Left lobe of liver (tissue), 2 donors: ENCODE data around the gene CLIC5. TPM values are rescaled to one million over a fixed set of nuclear protein-coding genes. Genes with fewer than 3 reads are reported as not detected.

Experiments
- ATAC-seq: fragments of 200-7000 bp; cut with Tn5 transposase; one replicate; pipeline ENCODE4 v1.9.1; 2020; ENCODE audit warnings: mild to moderate bottlenecking, moderate library complexity
- DNase-seq: peaks from one replicate; pipeline ENCODE4 v3.0.0-alpha.2; 2020; ENCODE audit warnings: low spot score
- total RNA-seq: library from RNA; stranded (reverse); gene quantifications from one replicate; pipeline ENCODE4 v1.2.1, GENCODE V29; 2021
- donor health status: DM: no; HTN: no; CAD: no; lungs with moderate emphysema.
- donor health status: DM: no; HTN: yes; CAD: no.

Gene CLIC5
- total RNA-seq, 1 donor from 2014 or later: 0.28 TPM

- DNase-seq (no peak), ATAC-seq (no peak)
Measured at GRCh38 chr6:46036911-46037310, 21.3 kb upstream of the CLIC5 start.

- no peak for DNase-seq
- no peak for ATAC-seq
Measured at GRCh38 chr6:46035242-46035641, 19.6 kb upstream of the CLIC5 start.

GRCh38 chr6:46032110-46032998 lies 16.7 kb upstream of the CLIC5 start:
- DNase-seq (no peak), ATAC-seq (no peak)

- DNase-seq: no peak
- ATAC-seq: no peak
Measured at GRCh38 chr6:46029602-46030001, 13.9 kb upstream of the CLIC5 start.

DNA sequence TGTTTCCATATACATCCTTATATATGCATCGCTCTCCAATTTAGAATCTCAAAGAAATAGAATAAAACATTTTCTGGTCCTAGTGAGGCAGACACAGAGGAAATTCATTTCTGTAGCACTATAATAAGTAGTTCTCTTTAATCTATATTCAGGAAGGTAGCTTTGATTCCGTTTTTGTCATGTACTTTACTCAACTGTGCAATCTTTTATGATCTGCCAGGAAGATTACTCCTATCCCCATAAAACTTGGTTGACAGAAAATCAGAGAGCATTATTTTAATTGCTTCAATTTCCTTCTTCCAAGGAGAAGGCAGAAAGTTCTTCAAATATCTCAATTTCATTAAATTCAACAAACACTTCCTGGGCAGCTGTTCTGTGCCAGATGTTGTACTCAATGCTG lies 10.6 kb upstream of the CLIC5 start:
- ATAC-seq (no peak), DNase-seq (no peak)

- DNase-seq (no peak), ATAC-seq (no peak)
Measured at GRCh38 chr6:46025573-46025972, 9.9 kb upstream of the CLIC5 start.

GRCh38 chr6:46024124-46024769 lies 8.6 kb upstream of the CLIC5 start:
- DNase-seq: no peak

GRCh38 chr6:46023216-46023915 lies 7.7 kb upstream of the CLIC5 start:
- DNase-seq: peak; percentile 76
- ATAC-seq: peak; percentile 94

More at GRCh38 chr6:46024124-46024769, 8.6 kb upstream of the CLIC5 start:
- peak; percentile 18 for ATAC-seq

DNA sequence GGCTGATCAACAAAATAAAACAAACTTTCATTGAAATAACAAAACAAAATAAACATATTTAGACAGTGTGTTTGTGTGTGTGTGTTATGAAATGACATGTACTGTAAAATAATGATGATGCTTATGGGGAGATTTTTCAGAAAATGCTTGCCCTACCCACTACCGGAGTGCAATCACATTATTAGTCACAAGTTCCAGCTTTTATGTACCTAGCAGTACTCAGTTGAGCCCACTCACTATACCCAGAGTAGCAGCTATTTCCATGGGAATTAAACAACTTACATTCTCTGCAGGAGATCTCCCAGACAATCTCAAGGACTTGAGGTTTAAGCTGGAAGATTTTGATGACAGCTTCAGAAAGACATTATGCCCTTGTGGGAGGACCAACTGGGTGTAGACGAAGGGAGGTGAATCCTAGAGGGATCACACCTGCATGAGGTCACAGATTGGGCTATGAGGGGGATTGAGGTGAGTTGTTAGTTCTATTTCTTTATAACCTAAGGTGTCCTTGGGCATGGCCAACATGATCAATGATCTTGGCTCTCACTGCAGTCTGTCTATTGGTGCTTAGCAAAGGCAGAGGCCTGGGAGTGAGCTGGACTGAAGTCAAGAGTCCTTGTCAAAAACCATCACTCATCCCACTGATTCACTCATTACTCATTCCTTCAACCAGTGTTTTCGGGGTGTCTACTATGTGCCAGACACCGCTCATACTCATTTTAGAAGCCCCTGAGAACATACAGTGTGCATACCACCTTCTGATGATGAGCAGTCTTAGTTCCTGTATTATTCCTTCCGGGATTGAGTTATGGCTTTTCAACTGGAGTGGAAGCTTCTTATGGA lies 6.7 kb upstream of the CLIC5 start:
- no peak for ATAC-seq
- DNase-seq: no peak

DNA sequence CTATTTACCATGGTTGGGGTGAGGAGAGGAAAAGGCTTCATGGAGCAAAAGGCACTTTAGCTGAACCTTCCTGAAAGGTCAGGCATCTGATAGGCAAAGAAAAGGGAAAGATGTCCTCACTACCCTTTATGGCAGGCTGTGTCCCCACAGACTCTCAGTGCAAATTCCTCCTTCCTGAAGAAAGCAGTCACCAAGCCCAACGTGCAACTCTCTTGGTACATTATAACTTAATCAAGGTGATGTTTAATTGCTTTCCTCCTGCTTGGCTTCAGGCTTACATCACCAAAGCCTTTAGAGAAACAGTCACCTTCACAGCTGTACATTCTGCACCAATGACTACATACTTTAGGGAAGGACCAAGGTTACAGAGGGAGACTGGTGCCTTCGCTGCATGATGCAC lies 2.1 kb upstream of the CLIC5 start:
- DNase-seq: no peak
- ATAC-seq: no peak

- ATAC-seq (no peak), DNase-seq (no peak)
Measured at GRCh38 chr6:46016063-46016608, 476 bp upstream of the CLIC5 start.

- ATAC-seq (no peak), DNase-seq (no peak)
Measured at GRCh38 chr6:46014511-46015118, 1.0 kb downstream of the CLIC5 start.

GRCh38 chr6:46014046-46014445 lies 1.6 kb downstream of the CLIC5 start:
- no peak for ATAC-seq
- DNase-seq: no peak

GRCh38 chr6:46013639-46014038 lies 2.0 kb downstream of the CLIC5 start:
- DNase-seq (no peak), ATAC-seq (no peak)

- no peak for ATAC-seq
- DNase-seq: no peak
Measured at GRCh38 chr6:46012834-46013233, 2.8 kb downstream of the CLIC5 start.

DNA sequence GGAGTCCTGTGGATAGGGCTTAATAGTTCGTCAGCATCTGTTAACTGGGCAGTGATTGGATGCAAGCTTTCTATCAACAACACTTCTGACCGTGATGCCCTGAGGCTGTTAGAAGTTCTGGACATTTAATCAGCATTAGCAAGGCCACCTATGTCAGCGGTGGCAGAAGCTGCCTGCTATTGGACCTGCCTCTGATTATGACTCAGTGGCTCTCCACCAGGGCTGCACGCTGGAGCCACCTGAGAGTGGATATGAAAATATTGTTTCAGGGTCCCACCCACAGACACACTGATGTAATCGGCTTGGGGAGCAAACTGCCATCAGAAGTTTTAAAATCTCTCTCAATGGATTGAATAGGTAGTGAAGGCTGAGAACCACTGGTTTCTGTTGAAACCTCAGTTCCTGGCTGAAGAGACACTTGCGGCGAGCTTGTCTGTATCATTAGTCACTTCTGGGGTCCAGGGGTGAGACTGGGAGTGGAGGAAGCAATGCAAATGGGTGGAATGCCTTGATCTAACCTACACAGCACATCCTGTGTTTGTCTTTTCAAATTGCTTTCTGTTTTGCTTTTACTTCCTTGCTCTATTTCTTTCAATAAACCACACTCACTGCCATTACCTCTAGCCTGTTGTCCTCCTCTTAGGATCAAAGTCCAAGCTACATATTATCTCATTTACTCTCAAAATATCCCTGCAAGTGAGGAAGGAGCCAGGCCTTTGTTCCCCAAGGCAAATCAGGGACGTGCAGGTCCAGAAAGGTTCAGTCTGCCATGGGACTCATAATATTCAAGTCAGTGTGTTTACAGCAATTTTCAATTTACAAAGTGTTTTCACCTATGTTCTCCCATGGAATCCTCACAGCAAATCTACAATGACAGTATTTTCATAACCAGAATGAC lies 4.2 kb downstream of the CLIC5 start:
- ATAC-seq: no peak
- no peak for DNase-seq

GRCh38 chr6:46010771-46011170 lies 4.9 kb downstream of the CLIC5 start:
- DNase-seq: no peak
- ATAC-seq: no peak

- no peak for DNase-seq
- no peak for ATAC-seq
Measured at GRCh38 chr6:46010270-46010669, 5.4 kb downstream of the CLIC5 start.

DNA sequence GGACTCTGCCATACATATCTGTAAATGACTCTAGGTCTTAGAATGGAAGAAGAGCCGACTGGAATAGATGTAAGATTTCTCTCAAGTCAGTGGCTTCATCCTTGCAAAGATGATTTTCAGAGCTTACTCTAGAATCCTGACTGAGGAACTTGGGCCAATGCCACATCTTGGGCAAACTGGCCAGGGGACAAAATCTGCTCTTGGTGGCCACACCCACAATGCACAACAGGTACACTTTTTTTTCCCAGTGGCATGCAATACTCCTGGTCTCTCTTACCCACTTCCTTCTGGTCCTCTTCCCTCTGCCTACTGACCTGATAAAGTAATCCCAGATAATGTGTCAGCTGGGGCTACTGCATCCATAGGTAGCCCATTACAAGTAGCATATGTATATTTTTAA lies 13.4 kb downstream of the CLIC5 start:
- DNase-seq (no peak), ATAC-seq (no peak)
